ENCODE data around the gene TRNAU1AP.

TRNAU1AP gene

GRCh38 chr1:28552758-28553663, at the start of gene TRNAU1AP:
TSS of gene TRNAU1AP (plus strand) at chr1:28553085. CDS start at chr1:28553111, 26 bp downstream.
- peak within 1 kb of the TSS; percentile 100 for H3K4me3 ChIP-seq (ENCODE audit: low read depth, low read length)
- DNase-seq (ENCODE audit: low read depth) = peak; percentile 88
- no peak for TF ChIP-seq CTCF (IDR thresholded peaks at IDR 0.05; ENCODE audit: low read depth, low read length, missing control alignments)
- in situ Hi-C loops (cut with HindIII; ENCODE audit: low sequenced_read_pairs) = no loop called here

- TF ChIP-seq CTCF (IDR thresholded peaks at IDR 0.05; ENCODE audit: low read depth, low read length, missing control alignments) = no peak
- in situ Hi-C loops (cut with HindIII; ENCODE audit: low sequenced_read_pairs) = no loop called here
- H3K4me3 ChIP-seq (ENCODE audit: low read depth, low read length) = no peak overlapping the region
- no peak for DNase-seq (ENCODE audit: low read depth)
These were observed 49.8 kb upstream of the TRNAU1AP start for GRCh38 chr1:28503117-28503516.

- no peak for TF ChIP-seq CTCF (IDR thresholded peaks at IDR 0.05; ENCODE audit: low read depth, low read length, missing control alignments)
- DNase-seq (ENCODE audit: low read depth) = peak; percentile 99
- in situ Hi-C loops (cut with HindIII; ENCODE audit: low sequenced_read_pairs) = no loop called here
- H3K4me3 ChIP-seq (ENCODE audit: low read depth, low read length) = peak within 1 kb of the TSS; percentile 84
These were observed 47.3 kb upstream of the TRNAU1AP start, which contains the start of gene RCC1 for GRCh38 chr1:28505406-28506187. TSS of gene RCC1 (plus strand) at chr1:28506043. CDS start at chr1:28529867, 23,824 bp downstream.

GRCh38 chr1:28506907-28507246, 46.0 kb upstream of the TRNAU1AP start:
- TF ChIP-seq CTCF (IDR thresholded peaks at IDR 0.05; ENCODE audit: low read depth, low read length, missing control alignments) = no peak
- in situ Hi-C loops (cut with HindIII; ENCODE audit: low sequenced_read_pairs) = no loop called here
- no peak for DNase-seq (ENCODE audit: low read depth)
- H3K4me3 ChIP-seq (ENCODE audit: low read depth, low read length) = peak overlapping the region; percentile 84

GRCh38 chr1:28507247-28507645, 45.6 kb upstream of the TRNAU1AP start:
- DNase-seq (ENCODE audit: low read depth) = no peak
- no peak for TF ChIP-seq CTCF (IDR thresholded peaks at IDR 0.05; ENCODE audit: low read depth, low read length, missing control alignments)
- H3K4me3 ChIP-seq (ENCODE audit: low read depth, low read length) = peak overlapping the region; percentile 84
- in situ Hi-C loops (cut with HindIII; ENCODE audit: low sequenced_read_pairs) = no loop called here

- peak overlapping the region; percentile 84 for H3K4me3 ChIP-seq (ENCODE audit: low read depth, low read length)
- TF ChIP-seq CTCF (IDR thresholded peaks at IDR 0.05; ENCODE audit: low read depth, low read length, missing control alignments) = no peak
- DNase-seq (ENCODE audit: low read depth) = no peak
- in situ Hi-C loops (cut with HindIII; ENCODE audit: low sequenced_read_pairs) = no loop called here
These were observed 45.0 kb upstream of the TRNAU1AP start for GRCh38 chr1:28507646-28508434.
